H1 (cell line): ENCODE results near the gene ZNF512. TPM values are rescaled to one million over a fixed set of nuclear protein-coding genes. Genes with fewer than 3 reads are reported as not detected.

Source experiments
- CTCF ChIA-PET: fragments of 300-600 bp; sonication (Branson Sonifier 250); formaldehyde crosslinking; loops from one replicate; lab custom pipeline; 2021; ENCODE audit not compliant: partially characterized antibody; lab: Charles Lee
- POLR2A ChIA-PET: fragments of 300-600 bp; sonication (Branson Sonifier 250); formaldehyde crosslinking; loops from one replicate; lab custom pipeline; 2021; ENCODE audit warnings: inconsistent platforms; ENCODE audit not compliant: partially characterized antibody; lab: Charles Lee
- DNase-seq, 2 experiments: peaks; one replicate each; pipeline versions ENCODE4 v3.0.0 to v3.0.0-alpha.2; 2010 to 2022; ENCODE audit warnings: low spot score in 2 of 2, low read depth in 1 of 2, mixed read lengths in 1 of 2
- FAIRE-seq: peaks from 2 replicates; lab custom pipeline; 2011; peaks lifted over from hg19 to GRCh38; lab: Jason Lieb, UNC
- H2AFZ ChIP-seq: 2 replicates; pipeline ENCODE4 v1.8.1; 2012; ENCODE audit warnings: low read length, inconsistent platforms
- H2AK5ac ChIP-seq: 2 replicates; pipeline ENCODE4 v1.6.1; 2013; ENCODE audit warnings: low read depth, low read length
- H2BK120ac ChIP-seq: replicated peaks from 2 replicates; pipeline ENCODE3; 2013; ENCODE audit warnings: low read depth, low read length, inconsistent platforms
- H2BK12ac ChIP-seq: 2 replicates; pipeline ENCODE4 v1.6.1; 2013; ENCODE audit warnings: low read depth, low read length
- H2BK15ac ChIP-seq: 2 replicates; pipeline ENCODE4 v1.6.1; 2013; ENCODE audit warnings: low read length
- H2BK20ac ChIP-seq: 2 replicates; pipeline ENCODE4 v1.6.1; 2013; ENCODE audit warnings: low read length
- H2BK5ac ChIP-seq: 2 replicates; pipeline ENCODE4 v1.6.1; 2013; ENCODE audit warnings: low read depth, low read length
- H3K14ac ChIP-seq: 2 replicates; pipeline ENCODE4 v1.6.1; 2013; ENCODE audit warnings: inconsistent platforms; ENCODE audit not compliant: insufficient read length
- H3K18ac ChIP-seq: 2 replicates; pipeline ENCODE4 v1.6.1; 2013; ENCODE audit warnings: low read length; ENCODE audit errors: extremely low read depth
- H3K23ac ChIP-seq: 2 replicates; pipeline ENCODE4 v1.6.1; 2013; ENCODE audit warnings: inconsistent platforms; ENCODE audit not compliant: insufficient read length
- H3K23me2 ChIP-seq: 2 replicates; pipeline ENCODE4 v1.6.1; 2013; ENCODE audit warnings: low read depth, low read length
- H3K27ac ChIP-seq: 2 replicates; pipeline ENCODE4 v1.6.1; 2011; ENCODE audit warnings: low read depth, low read length, inconsistent platforms
- H3K27me3 ChIP-seq, 4 experiments: replicated peaks in 1 of 4; 1 replicate in 1 of 4; 2 replicates in 3 of 4; pipeline versions ENCODE4 v1.6.1 to v1.8.1; 2011 to 2013; ENCODE audit warnings: low read length in 3 of 4, mild to moderate bottlenecking in 3 of 4, inconsistent platforms in 2 of 4, mixed read lengths in 2 of 4, moderate library complexity in 1 of 4; ENCODE audit not compliant: control insufficient read depth in 3 of 4, insufficient read depth in 3 of 4; ENCODE audit errors: extremely low read depth in 1 of 4
- H3K36me3 ChIP-seq, 4 experiments: 2 replicates each; pipeline versions ENCODE4 v1.6.1 to v1.8.1; 2011 to 2013; ENCODE audit warnings: mild to moderate bottlenecking in 4 of 4, low read length in 3 of 4, moderate library complexity in 2 of 4, control low read depth in 1 of 4, inconsistent platforms in 1 of 4; ENCODE audit not compliant: insufficient read depth in 4 of 4, control insufficient read depth in 2 of 4
- H3K4ac ChIP-seq: replicated peaks from 2 replicates; pipeline ENCODE3; 2013; ENCODE audit warnings: low read length, low read depth, mixed read lengths, inconsistent platforms; ENCODE audit not compliant: insufficient read length
- H3K4me1 ChIP-seq, 4 experiments: replicated peaks in 1 of 4; 1 replicate in 1 of 4; 2 replicates in 3 of 4; pipeline versions ENCODE4 v1.6.1 to v1.8.1; 2011 to 2013; ENCODE audit warnings: low read length in 3 of 4, inconsistent platforms in 2 of 4, mixed read lengths in 1 of 4; ENCODE audit not compliant: insufficient read depth in 4 of 4, control insufficient read depth in 3 of 4
- H3K4me2 ChIP-seq, 2 experiments: 2 replicates each; pipeline versions ENCODE4 v1.6.1 to v1.8.1; 2011 to 2013; ENCODE audit warnings: low read depth in 2 of 2, low read length in 2 of 2, control low read depth in 1 of 2, inconsistent platforms in 1 of 2, mild to moderate bottlenecking in 1 of 2; ENCODE audit not compliant: insufficient read depth in 1 of 2
- H3K4me3 ChIP-seq, 4 experiments: fragments of 200-600, 300-600 bp in 1 of 4; sonication (generic), shearing (Covaris generic), sonication (Bioruptor Twin) in 1 of 4; 2 replicates each; pipeline versions ENCODE4 v1.5.1 to v1.8.1; 2011 to 2016; ENCODE audit warnings: low read length in 4 of 4, low read depth in 3 of 4, control low read depth in 2 of 4, inconsistent platforms in 2 of 4, mild to moderate bottlenecking in 2 of 4, mixed read lengths in 1 of 4, moderate library complexity in 1 of 4; ENCODE audit not compliant: insufficient read depth in 2 of 4; ENCODE audit errors: extremely low read depth in 1 of 4
- H3K56ac ChIP-seq: replicated peaks from 2 replicates; pipeline ENCODE3; 2013; ENCODE audit warnings: low read depth, mild to moderate bottlenecking, mixed read lengths, low read length, inconsistent platforms; ENCODE audit not compliant: insufficient read length
- H3K79me1 ChIP-seq: 2 replicates; pipeline ENCODE4 v1.6.1; 2013; ENCODE audit warnings: low read depth, low read length, control low read depth
- H3K79me2 ChIP-seq, 2 experiments: 2 replicates each; pipeline versions ENCODE4 v1.6.1 to v1.8.1; 2012 to 2013; ENCODE audit warnings: low read length in 2 of 2, mild to moderate bottlenecking in 2 of 2, inconsistent platforms in 1 of 2; ENCODE audit not compliant: insufficient read depth in 2 of 2, control insufficient read depth in 1 of 2
- H3K9ac ChIP-seq, 4 experiments: replicated peaks in 1 of 4; 1 replicate in 1 of 4; 2 replicates in 3 of 4; pipeline versions ENCODE4 v1.6.1 to v1.8.1; 2011 to 2013; ENCODE audit warnings: low read depth in 3 of 4, low read length in 3 of 4, control low read depth in 2 of 4, mild to moderate bottlenecking in 2 of 4, moderate library complexity in 2 of 4, inconsistent platforms in 1 of 4; ENCODE audit errors: extremely low read depth in 1 of 4
- H3K9me3 ChIP-seq, 2 experiments: 2 replicates each; pipeline versions ENCODE4 v1.6.1 to v1.8.1; 2012 to 2013; ENCODE audit warnings: mild to moderate bottlenecking in 2 of 2, moderate library complexity in 2 of 2, control low read depth in 1 of 2, inconsistent platforms in 1 of 2, low read depth in 1 of 2, low read length in 1 of 2, mixed read lengths in 1 of 2; ENCODE audit not compliant: insufficient read depth in 2 of 2
- H4K20me1 ChIP-seq, 2 experiments: replicated peaks in 1 of 2; 2 replicates each; pipeline versions ENCODE3 to v1.8.1; 2011 to 2013; ENCODE audit warnings: inconsistent platforms in 2 of 2, low read length in 2 of 2, mild to moderate bottlenecking in 1 of 2; ENCODE audit not compliant: insufficient read depth in 2 of 2, control insufficient read depth in 1 of 2
- H4K5ac ChIP-seq: 2 replicates; pipeline ENCODE4 v1.6.1; 2013; ENCODE audit warnings: low read length, low read depth, mixed read lengths, inconsistent platforms; ENCODE audit not compliant: insufficient read length
- H4K8ac ChIP-seq: 2 replicates; pipeline ENCODE4 v1.8.0; 2013; ENCODE audit warnings: mild to moderate bottlenecking, moderate library complexity, low read length, inconsistent platforms; ENCODE audit not compliant: insufficient read depth; ENCODE audit errors: extremely low read depth
- H4K91ac ChIP-seq: replicated peaks from 2 replicates; pipeline ENCODE3; 2013; ENCODE audit warnings: low read length, mixed read lengths, inconsistent platforms; ENCODE audit not compliant: insufficient read length
- YY1 ChIP-seq: IDR thresholded peaks from 2 replicates; pipeline ENCODE4 v1.6.1; 2011; ENCODE audit warnings: low read depth, mild to moderate bottlenecking, low read length
- polyA plus RNA-seq, 7 experiments: library from polyadenylated mRNA; depleted of rRNA in 3 of 7; stranded (reverse) in 5 of 7; unstranded in 2 of 7; fragments of >200 nt in 5 of 7; fragments of 200-250 nt in 2 of 7; gene quantifications; 1 replicate in 5 of 7; 2 replicates in 1 of 7; 4 replicates in 1 of 7; pipeline versions ENCODE4 v1.2.1 to v1.2.3, GENCODE V29; 2011 to 2013; ENCODE audit warnings: missing spikeins in 2 of 7, mixed read lengths in 2 of 7
- total RNA-seq: library from RNA; stranded (reverse); fragmentation: NEBNext Ultra II Directional; extraction: Animal tissue kit (Norgen Biotek cat#: 25700); gene quantifications from 2 replicates; pipeline ENCODE4 v1.2.1, GENCODE V29; 2021

ZNF512 gene
- total and polyA plus RNA-seq, 2 of the 8 experiments (the other 6 are each of a cell fraction or from before 2014, with no cell fraction given): 17.6 to 37.9 TPM

GRCh38 chr2:27652341-27652740 is 69.5 kb downstream of the ZNF512 start:
- H2BK20ac ChIP-seq: no peak overlapping the region
- DNase-seq: no peak
- no peaks in the 10 kb centered on the region for H3K79me1 ChIP-seq
- H2AK5ac ChIP-seq: no peak overlapping the region
- ChIA-PET POLR2A (interaction anchor here (1.2 to 1.7 kb wide), 3 partner anchors 14 to 198 kb away, joined by 3 to 6 read pairs (median 3); no protein-coding TSS in a partner anchor), CTCF (interaction anchor here (1.3 kb wide), 1 partner anchor 30 kb away, joined by 4 read pairs; no protein-coding TSS in a partner anchor)
- no peak overlapping the region for H3K27ac ChIP-seq
- H3K36me3 ChIP-seq: peaks cover 16 to 77% (median 52%) of the 10 kb centered on the region in 4 experiments
- H2BK120ac ChIP-seq: no peak overlapping the region
- no peak overlapping the region for H2BK15ac ChIP-seq
- no peak overlapping the region for H2AFZ ChIP-seq
- H3K4me1 ChIP-seq: no peaks in the 10 kb centered on the region
- H3K4ac ChIP-seq: no peak overlapping the region
- no peak overlapping the region for H4K8ac ChIP-seq
- no peaks in the 10 kb centered on the region for H3K79me2 ChIP-seq
- no peak overlapping the region for H3K9ac ChIP-seq
- FAIRE-seq: no peak
- TF ChIP-seq YY1: no peak
- H3K14ac ChIP-seq: no peak overlapping the region
- no peak overlapping the region for H3K23ac ChIP-seq
- H2BK5ac ChIP-seq: no peak overlapping the region
- H3K56ac ChIP-seq: no peak overlapping the region
- no peaks in the 10 kb centered on the region for H3K27me3 ChIP-seq
- no peaks in the 10 kb centered on the region for H3K23me2 ChIP-seq
- no peak overlapping the region for H2BK12ac ChIP-seq
- H4K5ac ChIP-seq: no peak overlapping the region
- no peak overlapping the region for H3K4me2 ChIP-seq
- no peak overlapping the region for H4K91ac ChIP-seq
- no peak overlapping the region for H3K18ac ChIP-seq
- no peak overlapping the region for H3K4me3 ChIP-seq
- no peaks in the 10 kb centered on the region for H4K20me1 ChIP-seq
- H3K9me3 ChIP-seq: no peaks in the 10 kb centered on the region
